HepG2 (cell line): ENCODE measurements around the gene LYPD4. TPM values are rescaled to one million over a fixed set of nuclear protein-coding genes. Genes with fewer than 3 reads are reported as not detected.

ENCODE experiments used
- ATAC-seq: fragments of 200-7000 bp; cut with Tn5 transposase; 3 replicates; pipeline ENCODE4 v1.9.1; 2020; ENCODE audit warnings: mild to moderate bottlenecking, moderate library complexity
- BruUV-seq: library from RNA; stranded (reverse); fragments of 400-500 nt; replicated peaks from 2 replicates; lab custom pipeline; 2021; lab: Mats Ljungman, UMichigan
- CTCF ChIA-PET: fragments of 300-600 bp; formaldehyde crosslinking; extraction: SDS; loops from one replicate; lab custom pipeline; 2021; ENCODE audit warnings: low total read pairs, inconsistent platforms, low intra/inter-chr PET ratio; lab: Yijun Ruan, JAX
- POLR2A ChIA-PET: fragments of 350-600 bp; sonication (Branson Sonifier 250); formaldehyde crosslinking; loops from one replicate; lab custom pipeline; 2020; ENCODE audit warnings: antibody characterized with exemption, inconsistent platforms; lab: Yijun Ruan, JAX
- DNase-seq: peaks from one replicate; pipeline ENCODE4 v3.0.0-alpha.2; 2015; ENCODE audit warnings: low spot score
- FAIRE-seq: peaks from 3 replicates; lab custom pipeline; 2011; peaks lifted over from hg19 to GRCh38; lab: Jason Lieb, UNC
- H2AFZ ChIP-seq: one replicate; pipeline ENCODE4 v1.6.1; 2011; ENCODE audit warnings: low read length, inconsistent platforms
- H3K27ac ChIP-seq: fragments of 300-600 bp; 3 replicates; pipeline ENCODE4 v1.8.0; 2011; ENCODE audit warnings: mixed run types, mild to moderate bottlenecking, mixed read lengths, low read length, inconsistent platforms; ENCODE audit not compliant: insufficient read depth; ENCODE audit errors: extremely low read length
- H3K27me3 ChIP-seq, 2 experiments: fragments of 200-600 bp in 1 of 2; 2 replicates in 1 of 2; 3 replicates in 1 of 2; pipeline versions ENCODE4 v1.6.0 to v1.8.0; 2011; ENCODE audit warnings: low read length in 2 of 2, mild to moderate bottlenecking in 2 of 2, moderate library complexity in 2 of 2, inconsistent platforms in 1 of 2; ENCODE audit not compliant: insufficient read depth in 2 of 2, control insufficient read depth in 1 of 2
- H3K36me3 ChIP-seq, 2 experiments: fragments of 200-600 bp in 1 of 2; replicated peaks in 1 of 2; 2 replicates in 1 of 2; 3 replicates in 1 of 2; pipeline versions ENCODE4 v1.5.1 to v1.8.0; 2011; ENCODE audit warnings: low read length in 2 of 2, inconsistent platforms in 1 of 2; ENCODE audit not compliant: insufficient read depth in 2 of 2, control insufficient read depth in 1 of 2
- H3K4me1 ChIP-seq: 2 replicates; pipeline ENCODE4 v1.5.1; 2012; ENCODE audit warnings: low read length, inconsistent platforms; ENCODE audit not compliant: insufficient read depth
- H3K4me2 ChIP-seq: 2 replicates; pipeline ENCODE4 v1.6.0; 2011; ENCODE audit warnings: low read depth, low read length, inconsistent platforms
- H3K4me3 ChIP-seq, 3 experiments: fragments of 200-600 bp in 1 of 3; sonication (generic), shearing (Covaris generic) in 1 of 3; replicated peaks in 1 of 3; 2 replicates each; pipeline ENCODE4 v1.5.1; 2011 to 2016; ENCODE audit warnings: low read length in 3 of 3, inconsistent platforms in 2 of 3, low read depth in 2 of 3, mild to moderate bottlenecking in 2 of 3, control low read depth in 1 of 3, mixed read lengths in 1 of 3; ENCODE audit not compliant: insufficient read depth in 1 of 3
- H3K79me2 ChIP-seq: one replicate; pipeline ENCODE4 v1.6.1; 2011; ENCODE audit warnings: low read length, inconsistent platforms; ENCODE audit not compliant: insufficient read depth
- H3K9ac ChIP-seq: 2 replicates; pipeline ENCODE4 v1.6.0; 2011; ENCODE audit warnings: mild to moderate bottlenecking, low read depth, low read length, inconsistent platforms; ENCODE audit not compliant: insufficient read depth
- H3K9me3 ChIP-seq: 2 replicates; pipeline ENCODE4 v1.5.1; 2012; ENCODE audit warnings: mild to moderate bottlenecking, low read length
- H4K20me1 ChIP-seq: 2 replicates; pipeline ENCODE4 v1.6.0; 2011; ENCODE audit warnings: inconsistent platforms, mild to moderate bottlenecking, low read length, moderate library complexity; ENCODE audit not compliant: insufficient read depth
- ATF4 ChIP-seq, 2 experiments: fragments of 450-650 bp in 1 of 2; sonication (generic) in 1 of 2; formaldehyde crosslinking; IDR thresholded peaks; 2 replicates each; pipeline versions ENCODE4 v1.5.0 to v1.8.0; 2020 to 2022; ENCODE audit warnings: mild to moderate bottlenecking in 1 of 2, missing genetic modification reagents in 1 of 2
- ATF5 ChIP-seq: sonication (generic); formaldehyde crosslinking; IDR thresholded peaks from 2 replicates; pipeline ENCODE4 v1.4.0; 2020; ENCODE audit warnings: mild to moderate bottlenecking, low read depth, missing genetic modification reagents
- BCL3 ChIP-seq: sonication (generic); formaldehyde crosslinking; IDR thresholded peaks from 2 replicates; pipeline ENCODE4 v1.5.1; 2020; ENCODE audit warnings: mild to moderate bottlenecking, missing genetic modification reagents, moderate library complexity
- GTF2F1 ChIP-seq: fragments of 150-350 bp; IDR thresholded peaks from 2 replicates; pipeline ENCODE4 v1.6.1; 2014; ENCODE audit warnings: low read length
- RBM22 ChIP-seq: fragments of 200-400 bp; formaldehyde crosslinking; optimal IDR thresholded peaks from 2 replicates; pipeline ENCODE3; 2017; ENCODE audit warnings: mild to moderate bottlenecking, low read length, moderate library complexity
- ZNF124 ChIP-seq: sonication (generic); formaldehyde crosslinking; IDR thresholded peaks from 2 replicates; pipeline ENCODE4 v1.4.0; 2020; ENCODE audit warnings: missing genetic modification reagents
- ZNF570 ChIP-seq: sonication (generic); formaldehyde crosslinking; IDR thresholded peaks from 2 replicates; pipeline ENCODE4 v1.4.0; 2020; ENCODE audit warnings: mild to moderate bottlenecking, missing genetic modification reagents, borderline replicate concordance
- WGBS: methylation state at CpG from one replicate; pipeline ENCODE4 v1.1.6; 2017; ENCODE audit warnings: low lambda C conversion rate; 5-methylcytosine and 5-hydroxymethylcytosine counted together
- in situ Hi-C: cut with HindIII; loops from 2 replicates; pipeline ENCODE4 v1.10.0; 2017; ENCODE audit warnings: low pct_unique_long_range_greater_than_20kb; ENCODE audit not compliant: extremely low pct_ligation_motif_present
- intact Hi-C: fragments of 100-400 bp; cut with micrococcal nuclease; formaldehyde crosslinking; loops from one replicate; pipeline ENCODE4 v1.10.0; 2022; ENCODE audit not compliant: unreplicated experiment
- polyA plus RNA-seq, 8 experiments: library from polyadenylated mRNA; depleted of rRNA in 3 of 8; stranded (reverse) in 7 of 8; unstranded in 1 of 8; fragments of >200 nt; fragmentation: Illumina TruSeq in 4 of 8; extraction: Trizol in 4 of 8; gene quantifications; 2 replicates each; pipeline versions ENCODE4 v1.2.1 to v1.2.3, GENCODE V29; 2011 to 2016; ENCODE audit warnings: low read depth in 4 of 8, missing spikeins in 1 of 8, mixed read lengths in 1 of 8; ENCODE audit not compliant: insufficient read depth in 1 of 8
- total RNA-seq, 5 experiments: library from RNA; depleted of rRNA; stranded (reverse); fragments of >200 nt; fragmentation: Illumina TruSeq; extraction: Trizol; gene quantifications; 2 replicates each; pipeline ENCODE4 v1.2.3, GENCODE V29; 2016; ENCODE audit warnings: low read depth in 1 of 5

Gene LYPD4
- total and polyA plus RNA-seq, 2 of the 13 experiments (the other 11 are each of a cell fraction or from before 2014, with no cell fraction given) = not detected

DNA sequence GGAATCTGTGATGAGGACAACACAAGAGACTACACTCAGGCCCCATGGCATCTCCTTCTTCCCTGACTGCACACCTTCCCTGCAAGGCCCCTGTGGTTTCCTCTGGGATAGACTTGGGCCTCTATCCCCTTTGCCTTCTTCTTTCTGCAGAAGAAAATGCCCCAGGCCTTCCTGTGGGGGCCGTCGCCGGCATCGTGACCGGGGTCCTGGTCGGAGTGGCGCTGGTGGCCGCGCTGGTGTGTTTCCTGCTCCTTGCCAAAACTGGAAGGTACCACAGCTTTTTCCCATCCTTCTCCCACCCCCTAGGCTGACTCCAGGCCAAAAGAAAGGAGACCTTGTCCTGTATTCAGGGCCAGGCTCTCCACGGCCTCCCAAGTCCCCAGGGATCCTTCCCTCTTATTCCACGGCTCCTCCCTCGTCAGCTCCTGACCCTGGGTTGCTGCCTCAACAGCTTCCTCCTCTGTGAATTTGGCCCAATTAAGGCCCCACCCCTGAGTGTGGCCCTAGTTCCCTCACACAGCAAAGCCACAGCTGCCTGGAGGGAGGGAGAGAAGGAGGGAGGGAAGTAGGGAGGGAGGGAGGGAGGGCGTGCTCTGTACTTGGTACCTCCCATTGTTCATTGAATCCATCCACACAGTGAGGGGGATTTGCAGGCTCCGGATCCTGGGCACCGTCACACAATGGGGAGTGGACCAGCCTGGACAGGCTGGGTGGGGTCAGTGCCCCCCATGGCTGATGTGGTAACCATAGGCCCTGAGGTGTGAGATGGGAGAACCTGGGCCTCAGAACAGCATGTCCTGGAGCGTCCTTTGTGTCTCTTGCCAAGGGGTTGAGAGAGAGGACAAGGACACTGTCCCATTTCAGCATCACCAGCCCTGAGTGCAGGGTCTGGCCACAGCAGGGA lies 35.6 kb downstream of the LYPD4 start:
- no peaks in the 10 kb centered on the region for H4K20me1 ChIP-seq
- H3K9ac ChIP-seq = no peak overlapping the region
- no peak overlapping the region for H3K4me2 ChIP-seq
- H3K36me3 ChIP-seq = no peaks in the 10 kb centered on the region
- TF ChIP-seq BCL3 (CRISPR knock-in tag) (no peak), ZNF124 (no peak), ATF5 (CRISPR knock-in tag) (no peak), GTF2F1 (no peak), RBM22 (no peak)
- H3K27me3 ChIP-seq = peaks cover 2 to 16% of the 10 kb centered on the region in 2 experiments; a peak in 4 of 5 replicates
- H3K4me3 ChIP-seq = no peak overlapping the region
- H3K9me3 ChIP-seq = no peaks in the 10 kb centered on the region
- H3K4me1 ChIP-seq = no peaks in the 10 kb centered on the region
- POLR2A ChIA-PET = no interaction called here
- DNase-seq (no peak), ATAC-seq (no peak), FAIRE-seq (no peak)
- H3K79me2 ChIP-seq = no peaks in the 10 kb centered on the region
- no peak overlapping the region for H2AFZ ChIP-seq
- no TSS peak for BruUV-seq
- in situ Hi-C loops = no loop called here
- CTCF ChIA-PET = no interaction called here
- intact Hi-C loops = no loop called here
- WGBS = 45% methylated on average over 15 of the region's 16 CpGs
- no peak overlapping the region for H3K27ac ChIP-seq

DNA sequence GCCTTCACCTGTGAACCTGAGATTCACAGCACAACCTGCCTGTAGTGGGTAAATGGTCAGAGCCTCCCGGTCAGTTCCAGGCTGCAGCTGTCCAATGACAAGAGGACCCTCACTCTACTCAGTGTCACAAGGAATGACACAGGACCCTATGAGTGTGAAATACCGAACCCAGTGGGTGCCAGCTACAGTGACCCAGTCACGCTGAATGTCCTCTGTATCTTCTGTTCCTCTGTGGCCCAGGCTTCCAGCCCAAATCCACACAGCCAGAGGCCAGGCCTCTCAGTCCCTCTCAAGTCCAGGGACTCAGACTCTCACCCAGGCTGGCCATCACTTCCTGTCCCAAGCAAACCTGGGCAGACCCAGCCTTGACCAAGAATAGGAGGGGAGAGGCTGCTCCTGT lies 37.3 kb downstream of the LYPD4 start:
- H3K4me2 ChIP-seq = no peak overlapping the region
- in situ Hi-C loops = no loop called here
- H3K9ac ChIP-seq = no peak overlapping the region
- 0% methylated on average over 3 of the region's 3 CpGs for WGBS
- no peak overlapping the region for H3K4me3 ChIP-seq
- no peak for TF ChIP-seq ATF4 (CRISPR knock-in tag; IDR thresholded peaks at IDR 0.05)
- TF ChIP-seq ZNF570 (CRISPR knock-in tag) = no peak
- TF ChIP-seq, all 625 proteins: peak for 0
- no peaks in the 10 kb centered on the region for H3K4me1 ChIP-seq
- H3K27ac ChIP-seq = no peak overlapping the region
- FAIRE-seq (no peak), ATAC-seq (no peak), DNase-seq (no peak)
- no peaks in the 10 kb centered on the region for H3K79me2 ChIP-seq
- BruUV-seq = no TSS peak
- H3K27me3 ChIP-seq = peaks cover 2 to 27% of the 10 kb centered on the region in 2 experiments; a peak in 4 of 5 replicates
- intact Hi-C loops = no loop called here
- CTCF ChIA-PET = no interaction called here
- POLR2A ChIA-PET = no interaction called here
- H3K36me3 ChIP-seq = no peaks in the 10 kb centered on the region
- H2AFZ ChIP-seq = no peak overlapping the region
- no peaks in the 10 kb centered on the region for H4K20me1 ChIP-seq
- H3K9me3 ChIP-seq = no peaks in the 10 kb centered on the region
